ENCODE measurements around the gene B3GAT3. TPM values are rescaled to one million over a fixed set of nuclear protein-coding genes. Genes with fewer than 3 reads are reported as not detected.
"Not testable (repeated sequence)": the region's sequence is repeated elsewhere in the genome, so short reads cannot be mapped to it uniquely, and the experiment has no call there.

Gene B3GAT3
- total RNA-seq, 1 experiment from 2014 or later = 82.5 TPM

GRCh38 chr11:62591448-62592145 is 30.2 kb downstream of the B3GAT3 start, which contains the start of gene TUT1:
TSS of gene TUT1 (minus strand) at chr11:62591523. CDS start at chr11:62591485, 38 bp downstream.
- DNase-seq (ENCODE audit: low read depth in 1 of 2, low spot score in 2 of 2) = peak; percentile 98 to 99
- Histone ChIP-seq H3K4me3 (peak within 1 kb of the TSS; percentile 60), H3K4me1 (replicated peaks) (peaks cover 36% of the 10 kb centered on the region), H3K27me3 (replicated peaks) (no peaks in the 10 kb centered on the region), H3K27ac (peak within 1 kb of the TSS; percentile 50), H3K36me3 (peaks cover 68% of the 10 kb centered on the region), H3K9me3 (replicated peaks) (no peaks in the 10 kb centered on the region)

- peak in 1 of 2 experiments; percentile 34 for DNase-seq (ENCODE audit: low read depth in 1 of 2, low spot score in 2 of 2)
- H3K27me3 ChIP-seq (replicated peaks) = no peaks in the 10 kb centered on the region
- H3K36me3 ChIP-seq = peaks cover 61% of the 10 kb centered on the region
- no peak overlapping the region for H3K27ac ChIP-seq
- peaks cover 36% of the 10 kb centered on the region for H3K4me1 ChIP-seq (replicated peaks)
- H3K4me3 ChIP-seq = no peak overlapping the region
- H3K9me3 ChIP-seq (replicated peaks) = no peaks in the 10 kb centered on the region
Observed at GRCh38 chr11:62588966-62589637, 32.7 kb downstream of the B3GAT3 start.

- not testable (repeated sequence) for H3K27me3 ChIP-seq (replicated peaks); DNase-seq (ENCODE audit: low read depth in 1 of 2, low spot score in 2 of 2); H3K27ac ChIP-seq; H3K4me3 ChIP-seq; H3K9me3 ChIP-seq (replicated peaks)
- Histone ChIP-seq H3K36me3 (peaks cover 66% of the 10 kb centered on the region), H3K4me1 (replicated peaks) (peaks cover 23% of the 10 kb centered on the region)
Observed at GRCh38 chr11:62585356-62585755, 36.4 kb downstream of the B3GAT3 start.

- H3K9me3 ChIP-seq (replicated peaks); H3K4me3 ChIP-seq; DNase-seq (ENCODE audit: low read depth in 1 of 2, low spot score in 2 of 2); H3K27ac ChIP-seq; H3K27me3 ChIP-seq (replicated peaks); H3K4me1 ChIP-seq (replicated peaks): not testable (repeated sequence)
- peaks cover 75% of the 10 kb centered on the region for H3K36me3 ChIP-seq
Observed at GRCh38 chr11:62581735-62582134, 40.1 kb downstream of the B3GAT3 start.

GRCh38 chr11:62580959-62581715 is 40.6 kb downstream of the B3GAT3 start:
- Histone ChIP-seq H3K27me3 (replicated peaks) (no peaks in the 10 kb centered on the region), H3K27ac (no peak overlapping the region)
- DNase-seq (ENCODE audit: low read depth in 1 of 2, low spot score in 2 of 2) = no peak

GRCh38 chr11:62579252-62579651 is 42.5 kb downstream of the B3GAT3 start:
- Histone ChIP-seq H3K9me3 (replicated peaks) (no peaks in the 10 kb centered on the region), H3K4me3 (no peak overlapping the region), H3K4me1 (replicated peaks) (peaks cover 13% of the 10 kb centered on the region), H3K36me3 (peaks cover 78% of the 10 kb centered on the region), H3K27ac (no peak overlapping the region), H3K27me3 (replicated peaks) (no peaks in the 10 kb centered on the region)
- DNase-seq (ENCODE audit: low read depth in 1 of 2, low spot score in 2 of 2) = no peak

More at GRCh38 chr11:62580959-62581715, 40.6 kb downstream of the B3GAT3 start:
- Histone ChIP-seq H3K4me1 (replicated peaks) (no peaks in the 10 kb centered on the region), H3K36me3 (peaks cover 75% of the 10 kb centered on the region), H3K9me3 (replicated peaks) (no peaks in the 10 kb centered on the region), H3K4me3 (no peak overlapping the region)

- H3K27me3 ChIP-seq (replicated peaks) = no peaks in the 10 kb centered on the region
- no peak for DNase-seq (ENCODE audit: low read depth in 1 of 2, low spot score in 2 of 2)
- peaks cover 14% of the 10 kb centered on the region for H3K4me1 ChIP-seq (replicated peaks)
- no peaks in the 10 kb centered on the region for H3K9me3 ChIP-seq (replicated peaks)
- H3K36me3 ChIP-seq = peaks cover 76% of the 10 kb centered on the region
- no peak overlapping the region for H3K4me3 ChIP-seq
- H3K27ac ChIP-seq = no peak overlapping the region
Observed at GRCh38 chr11:62578541-62578940, 43.2 kb downstream of the B3GAT3 start.

- Histone ChIP-seq H3K27me3 (replicated peaks) (no peaks in the 10 kb centered on the region), H3K4me1 (replicated peaks) (peaks cover 20% of the 10 kb centered on the region), H3K9me3 (replicated peaks) (no peaks in the 10 kb centered on the region), H3K36me3 (peaks cover 80% of the 10 kb centered on the region), H3K27ac (no peak overlapping the region), H3K4me3 (no peak overlapping the region)
- no peak for DNase-seq (ENCODE audit: low read depth in 1 of 2, low spot score in 2 of 2)
Observed at GRCh38 chr11:62577046-62577714, 44.6 kb downstream of the B3GAT3 start.

- Histone ChIP-seq H3K4me3 (no peak overlapping the region), H3K4me1 (replicated peaks) (peaks cover 23% of the 10 kb centered on the region), H3K36me3 (peaks cover 80% of the 10 kb centered on the region), H3K9me3 (replicated peaks) (no peaks in the 10 kb centered on the region), H3K27ac (no peak overlapping the region), H3K27me3 (replicated peaks) (no peaks in the 10 kb centered on the region)
- DNase-seq (ENCODE audit: low read depth in 1 of 2, low spot score in 2 of 2) = no peak
Observed at GRCh38 chr11:62575837-62576236, 45.9 kb downstream of the B3GAT3 start.

GRCh38 chr11:62575156-62575555 is 46.6 kb downstream of the B3GAT3 start:
- H3K27me3 ChIP-seq (replicated peaks) = no peaks in the 10 kb centered on the region
- H3K9me3 ChIP-seq (replicated peaks) = no peaks in the 10 kb centered on the region
- peaks cover 84% of the 10 kb centered on the region for H3K36me3 ChIP-seq
- no peak overlapping the region for H3K27ac ChIP-seq
- peak overlapping the region; percentile 67 for H3K4me3 ChIP-seq
- no peak for DNase-seq (ENCODE audit: low read depth in 1 of 2, low spot score in 2 of 2)
- peaks cover 23% of the 10 kb centered on the region for H3K4me1 ChIP-seq (replicated peaks)

- Histone ChIP-seq H3K4me1 (replicated peaks) (peaks cover 23% of the 10 kb centered on the region), H3K9me3 (replicated peaks) (no peaks in the 10 kb centered on the region), H3K4me3 (peak overlapping the region; percentile 67), H3K27ac (peak overlapping the region; percentile 61), H3K36me3 (peaks cover 84% of the 10 kb centered on the region), H3K27me3 (replicated peaks) (no peaks in the 10 kb centered on the region)
- DNase-seq (ENCODE audit: low read depth in 1 of 2, low spot score in 2 of 2) = no peak
Observed at GRCh38 chr11:62574363-62575071, 47.3 kb downstream of the B3GAT3 start.

- H3K4me3 ChIP-seq = peak within 1 kb of the TSS; percentile 67
- H3K27ac ChIP-seq = peak within 1 kb of the TSS; percentile 61
- peaks cover 23% of the 10 kb centered on the region for H3K4me1 ChIP-seq (replicated peaks)
- H3K9me3 ChIP-seq (replicated peaks) = no peaks in the 10 kb centered on the region
- DNase-seq (ENCODE audit: low read depth in 1 of 2, low spot score in 2 of 2) = peak; percentile 100
- no peaks in the 10 kb centered on the region for H3K27me3 ChIP-seq (replicated peaks)
- H3K36me3 ChIP-seq = peaks cover 85% of the 10 kb centered on the region
Observed at GRCh38 chr11:62573592-62574362, 48.0 kb downstream of the B3GAT3 start, which contains the start of gene EEF1G. TSS of gene EEF1G (minus strand) at chr11:62573891. CDS start at chr11:62573842, 49 bp downstream.

Data from SJSA1 (cell line).